Spleen (tissue), 13 donors: Measurements from ENCODE around the gene CARD19. TPM values are rescaled to one million over a fixed set of nuclear protein-coding genes. Genes with fewer than 3 reads are reported as not detected.

Source experiments
- DNase-seq: peaks from one replicate; pipeline ENCODE4 v3.0.0-alpha.2; 2020
- H3K27ac ChIP-seq, 8 donors: fragments of 200-600 bp; sonication (generic) in 7 of 8; 1 replicate in 4 of 8; 2 replicates in 4 of 8; pipeline versions ENCODE4 v1.5.0 to v1.8.0; 2016 to 2021; ENCODE audit warnings: inconsistent platforms in 4 of 8, mild to moderate bottlenecking in 4 of 8, moderate library complexity in 1 of 8
- H3K27me3 ChIP-seq, 7 donors: fragments of 200-600 bp; sonication (generic) in 6 of 7; replicated peaks in 1 of 7; 1 replicate in 4 of 7; 2 replicates in 3 of 7; pipeline versions ENCODE4 v1.5.0 to v1.8.0; 2016 to 2021; ENCODE audit warnings: inconsistent platforms in 3 of 7, mild to moderate bottlenecking in 1 of 7
- H3K36me3 ChIP-seq, 6 donors: fragments of 200-600 bp; sonication (generic) in 5 of 6; 1 replicate in 4 of 6; 2 replicates in 2 of 6; pipeline versions ENCODE4 v1.5.0 to v1.8.0; 2016 to 2021; ENCODE audit warnings: inconsistent platforms in 2 of 6
- H3K4me1 ChIP-seq, 6 donors: fragments of 200-600 bp; sonication (generic) in 5 of 6; 1 replicate in 3 of 6; 2 replicates in 3 of 6; pipeline versions ENCODE4 v1.5.0 to v1.8.0; 2016 to 2021; ENCODE audit warnings: inconsistent platforms in 3 of 6
- H3K4me3 ChIP-seq, 8 donors: fragments of 200-600 bp; sonication (generic) in 7 of 8; 1 replicate in 4 of 8; 2 replicates in 4 of 8; pipeline versions ENCODE4 v1.5.0 to v1.8.0; 2016 to 2021; ENCODE audit warnings: inconsistent platforms in 4 of 8, mild to moderate bottlenecking in 4 of 8, moderate library complexity in 2 of 8
- H3K9me3 ChIP-seq, 8 donors: fragments of 200-600 bp; sonication (generic) in 7 of 8; 1 replicate in 4 of 8; 2 replicates in 4 of 8; pipeline versions ENCODE4 v1.5.0 to v1.8.0; 2016 to 2021; ENCODE audit warnings: inconsistent platforms in 4 of 8
- POLR2A ChIP-seq, 3 donors: fragments of 450-650 bp; IDR thresholded peaks; one replicate each; pipeline ENCODE4 v1.5.1; 2017; ENCODE audit warnings: antibody characterized with exemption in 3 of 3, mild to moderate bottlenecking in 1 of 3
- POLR2AphosphoS5 ChIP-seq, 3 donors: sonication (generic); formaldehyde crosslinking; IDR thresholded peaks; one replicate each; pipeline ENCODE4 v1.5.1; 2017; ENCODE audit warnings: antibody characterized with exemption in 3 of 3
- WGBS, 5 donors: extraction: QIAGEN DNeasy Blood & Tissue Kit in 3 of 5; methylation state at CpG; one replicate each; pipeline versions ENCODE4 v1.1.5 to v1.1.7; 2013 to 2018; 5-methylcytosine and 5-hydroxymethylcytosine counted together
- intact Hi-C: fragments of 100-400 bp; cut with DNase I; formaldehyde crosslinking; loops from one replicate; pipeline ENCODE4 v1.15.0; 2023; ENCODE audit warnings: low total_unique reads
- long read RNA-seq, 2 donors: transcript quantifications; one replicate each; lab custom pipeline, GENCODE V29; 2026
- polyA plus RNA-seq, 3 donors: library from polyadenylated mRNA; stranded (reverse); fragments of 200-250 nt; gene quantifications; one replicate each; pipeline ENCODE4 v1.2.1, GENCODE V29; 2013
- total RNA-seq, 7 donors: library from RNA; depleted of rRNA in 3 of 7; stranded (reverse); fragments of >200 nt in 3 of 7; fragmentation: NEBNext Ultra II Directional in 4 of 7; extraction: Animal tissue kit (Norgen Biotek cat#: 25700) in 4 of 7; gene quantifications; one replicate each; pipeline versions ENCODE4 v1.1.0 to v1.2.1, GENCODE V29; 2016 to 2021
- TF ChIP-seq, protein P1 (sequence below), 11 experiments: fragments of 200-600 bp in 7 of 11; fragments of 450-650 bp in 4 of 11; sonication (generic) in 4 of 11; IDR thresholded peaks in 8 of 11; conservative IDR thresholded peaks in 3 of 11; 1 replicate in 7 of 11; 2 replicates in 4 of 11; pipeline versions ENCODE4 v1.4.0 to v1.8.0; 2016 to 2021; ENCODE audit warnings: antibody characterized with exemption in 11 of 11, inconsistent platforms in 4 of 11, mild to moderate bottlenecking in 1 of 11
- donor health status: healthy with polysubstance abuse.
- donor health status: DM: no; HTN: no; CAD: no; lungs with moderate emphysema.
- donor health status: DM: no; HTN: no; CAD: no.
- donor health status: Bipolar disorder and iron deficiency.
- donor health status: healthy.
- donor health status: DM: no; HTN: no; CAD: no.
- donor health status: DM: yes; HTN: yes; CAD: no.

Gene CARD19, protein sequence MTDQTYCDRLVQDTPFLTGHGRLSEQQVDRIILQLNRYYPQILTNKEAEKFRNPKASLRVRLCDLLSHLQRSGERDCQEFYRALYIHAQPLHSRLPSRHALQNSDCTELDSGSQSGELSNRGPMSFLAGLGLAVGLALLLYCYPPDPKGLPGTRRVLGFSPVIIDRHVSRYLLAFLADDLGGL
- total RNA-seq = 10 to 100 TPM; 32.8 to 78.8 (median 44.6) TPM
- 10 to 100 TPM; 21.7 to 38.9 (median 23.0) TPM for polyA plus RNA-seq
- long read RNA-seq, donor 1, transcript CARD19-201 (6 exons, 855 nt) = major isoform, 8 of 15 reads
- long read RNA-seq, donor 1, partial matches to known transcripts = 0 of 15 reads
- long read RNA-seq, donor 1, other reads (novel, unspliced or antisense) = 0 of 15 reads
- long read RNA-seq, donor 2, partial matches to known transcripts = 0 of 7 reads
- long read RNA-seq, donor 2, other reads (novel, unspliced or antisense) = 0 of 7 reads

DNA sequence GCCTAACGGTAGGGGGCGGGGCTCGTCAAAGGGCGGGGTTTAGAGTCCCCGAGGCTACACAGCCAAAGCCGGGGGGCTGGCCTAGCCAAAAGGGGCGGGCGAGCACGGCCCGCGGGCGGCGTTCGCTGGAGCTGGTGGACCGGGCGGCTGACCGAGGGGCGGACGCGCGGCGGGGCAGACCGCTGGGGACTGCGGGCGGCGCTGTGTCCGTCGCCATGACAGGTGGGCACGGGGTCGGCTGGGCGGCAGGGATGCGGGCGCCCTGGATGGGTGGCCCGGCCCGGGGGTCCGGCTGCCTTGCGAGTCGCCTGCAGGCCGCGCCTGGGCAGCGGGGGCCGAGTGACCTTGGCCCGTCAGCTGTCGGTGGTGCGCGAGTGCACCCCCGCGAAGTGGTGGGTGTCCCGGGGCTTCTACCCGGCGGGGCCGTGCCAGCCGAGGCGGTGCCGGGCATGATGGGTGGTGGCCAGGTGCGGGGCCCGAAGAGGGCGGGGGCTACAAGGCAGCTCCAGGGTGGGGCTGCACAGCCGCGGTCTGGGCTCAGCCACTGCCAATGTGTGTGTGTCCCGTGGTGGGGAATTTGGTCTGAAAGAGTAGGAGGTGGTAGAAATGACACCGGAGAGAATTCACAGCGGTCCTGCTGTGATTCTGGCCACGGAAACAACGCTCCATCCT lies at the start of gene CARD19:
CARD19 (plus strand) TSS at position 87 of the 672 bp plus-strand sequence; CDS start at position 216, 129 bp downstream.
- 0 to 2% (median 1%) methylated on average over 24 to 65 of the region's 65 CpGs for WGBS, 5 donors
- peaks cover 62 to 91% (median 78%) of the 10 kb centered on the region in 6 donors for H3K4me1 ChIP-seq

DNA sequence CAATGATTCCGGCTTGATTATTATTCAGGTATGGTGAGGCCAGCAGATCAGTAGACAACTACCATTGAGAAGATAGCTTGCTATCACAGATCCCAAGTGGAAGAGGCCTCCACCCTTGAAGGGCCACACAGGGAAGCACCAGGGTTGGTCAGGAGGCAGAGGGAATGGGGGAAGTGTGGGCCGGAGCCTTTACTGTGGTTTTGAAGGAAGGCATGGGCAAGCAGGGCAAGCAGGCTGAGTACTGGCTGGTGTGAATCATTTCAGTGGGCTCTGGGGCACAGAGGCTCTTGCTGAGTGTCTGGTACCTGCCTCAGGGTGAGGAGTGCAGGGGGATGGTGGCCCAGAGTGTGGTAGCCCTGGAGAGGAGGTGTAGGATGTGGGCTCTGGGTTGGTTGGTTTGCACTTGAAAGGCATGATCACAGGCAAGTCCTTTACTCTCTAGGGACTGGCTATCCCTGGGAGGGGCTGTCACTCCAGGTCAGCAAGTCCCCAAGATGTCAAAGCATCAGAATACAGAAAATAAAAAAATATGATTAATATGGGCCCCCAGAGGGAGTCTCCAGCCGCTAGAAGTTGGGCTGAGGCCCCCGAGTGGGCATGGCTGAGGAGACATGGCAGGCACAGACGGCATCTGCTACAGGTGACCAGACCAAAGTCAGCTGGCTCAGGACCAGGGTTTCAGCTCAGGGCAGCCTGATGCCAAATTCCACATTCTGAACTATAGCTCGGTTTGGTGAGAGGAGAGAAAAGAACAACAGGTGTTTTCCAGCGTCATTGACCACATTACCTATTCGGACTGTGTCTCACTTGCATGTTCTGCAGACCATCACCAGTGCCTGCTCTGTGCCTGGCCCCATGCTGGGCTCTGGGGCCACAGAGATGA lies 47.2 kb upstream of the CARD19 start:
- H3K27ac ChIP-seq = no peak overlapping the region
- intact Hi-C loops = no loop called here
- no peaks in the 10 kb centered on the region for H3K9me3 ChIP-seq
- DNase-seq = no peak
- no peak overlapping the region for H3K4me3 ChIP-seq
- TF ChIP-seq POLR2AphosphoS5 (IDR thresholded peaks at IDR 0.05) (no peak), POLR2A (IDR thresholded peaks at IDR 0.05) (no peak)
- TF ChIP-seq, protein P1, sequence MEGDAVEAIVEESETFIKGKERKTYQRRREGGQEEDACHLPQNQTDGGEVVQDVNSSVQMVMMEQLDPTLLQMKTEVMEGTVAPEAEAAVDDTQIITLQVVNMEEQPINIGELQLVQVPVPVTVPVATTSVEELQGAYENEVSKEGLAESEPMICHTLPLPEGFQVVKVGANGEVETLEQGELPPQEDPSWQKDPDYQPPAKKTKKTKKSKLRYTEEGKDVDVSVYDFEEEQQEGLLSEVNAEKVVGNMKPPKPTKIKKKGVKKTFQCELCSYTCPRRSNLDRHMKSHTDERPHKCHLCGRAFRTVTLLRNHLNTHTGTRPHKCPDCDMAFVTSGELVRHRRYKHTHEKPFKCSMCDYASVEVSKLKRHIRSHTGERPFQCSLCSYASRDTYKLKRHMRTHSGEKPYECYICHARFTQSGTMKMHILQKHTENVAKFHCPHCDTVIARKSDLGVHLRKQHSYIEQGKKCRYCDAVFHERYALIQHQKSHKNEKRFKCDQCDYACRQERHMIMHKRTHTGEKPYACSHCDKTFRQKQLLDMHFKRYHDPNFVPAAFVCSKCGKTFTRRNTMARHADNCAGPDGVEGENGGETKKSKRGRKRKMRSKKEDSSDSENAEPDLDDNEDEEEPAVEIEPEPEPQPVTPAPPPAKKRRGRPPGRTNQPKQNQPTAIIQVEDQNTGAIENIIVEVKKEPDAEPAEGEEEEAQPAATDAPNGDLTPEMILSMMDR (IDR thresholded peaks at IDR 0.05 in 8 of 11, conservative IDR thresholded peaks at IDR 0.05 in 3 of 11) = no peak
- no peaks in the 10 kb centered on the region for H3K27me3 ChIP-seq
- H3K36me3 ChIP-seq = no peaks in the 10 kb centered on the region
- peaks cover 4 to 73% (median 26%) of the 10 kb centered on the region in 6 donors for H3K4me1 ChIP-seq
- WGBS, 5 donors = 90 to 94% (median 93%) methylated on average over 8 of the region's 8 CpGs

More for the DNA sequence above, at the start of gene CARD19:
- no peak for DNase-seq
- Histone ChIP-seq H3K4me3 (peak within 1 kb of the TSS; percentile 82 to 99 (median 94)), H3K36me3 (no peaks in the 10 kb centered on the region), H3K27ac (peak within 1 kb of the TSS; percentile 95 to 100 (median 98)), H3K27me3 (no peaks in the 10 kb centered on the region), H3K9me3 (peaks cover 0 to 3% (median 0%) of the 10 kb centered on the region in 8 donors)
- intact Hi-C loops = loop anchor here (10.0 kb wide), 1 partner anchor 91 kb away; no protein-coding TSS in a partner anchor
- TF ChIP-seq POLR2A (IDR thresholded peaks at IDR 0.05) (peak; percentile 69 to 98 (median 92)), POLR2AphosphoS5 (IDR thresholded peaks at IDR 0.05) (peak; percentile 97 to 98 (median 97))
- TF ChIP-seq, protein P1 (IDR thresholded peaks at IDR 0.05 in 8 of 11, conservative IDR thresholded peaks at IDR 0.05 in 3 of 11) = peak in 3 of 11 experiments; percentile 7 to 31 (median 11)

DNA sequence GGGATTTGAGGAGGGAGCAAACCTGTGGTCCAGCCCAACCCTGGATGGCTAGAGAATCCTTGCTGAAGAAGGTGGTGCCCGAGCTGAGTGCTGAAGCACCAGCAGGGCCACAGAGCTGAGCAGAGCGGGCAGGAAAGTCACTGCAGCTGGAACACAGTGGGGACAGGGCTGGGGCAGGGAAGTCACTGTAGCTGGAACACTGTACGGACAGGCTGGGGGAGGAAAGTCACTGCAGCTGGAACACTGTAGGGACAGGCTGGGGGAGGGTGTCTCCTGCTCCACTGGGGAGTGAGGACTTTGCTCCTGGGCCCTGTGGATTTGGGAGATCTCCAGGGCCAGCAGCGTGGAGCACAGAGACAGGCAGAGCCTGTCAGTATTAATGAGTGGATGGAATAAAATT lies 46.5 kb upstream of the CARD19 start:
- no peaks in the 10 kb centered on the region for H3K27me3 ChIP-seq
- H3K4me1 ChIP-seq = peaks cover 0 to 73% (median 29%) of the 10 kb centered on the region in 6 donors
- H3K27ac ChIP-seq = no peak overlapping the region
- TF ChIP-seq POLR2AphosphoS5 (IDR thresholded peaks at IDR 0.05) (no peak), POLR2A (IDR thresholded peaks at IDR 0.05) (no peak)
- TF ChIP-seq, protein P1 (IDR thresholded peaks at IDR 0.05 in 8 of 11, conservative IDR thresholded peaks at IDR 0.05 in 3 of 11) = no peak
- WGBS, 5 donors = 85 to 93% (median 90%) methylated on average over 4 of the region's 4 CpGs
- intact Hi-C loops = no loop called here
- no peak overlapping the region for H3K4me3 ChIP-seq
- DNase-seq = no peak
- no peaks in the 10 kb centered on the region for H3K36me3 ChIP-seq
- H3K9me3 ChIP-seq = no peaks in the 10 kb centered on the region
